Stimulated activated CD4-positive, alpha-beta T cell treated with anti-CD3 and anti-CD28 coated beads, TNF-alpha, amount 100 ng/mL, for 4 hours (primary cell): ENCODE data around the gene ZNF175.

Experiments
- DNase-seq, 3 experiments: peaks; one replicate each; pipeline ENCODE4 v3.0.0-alpha.2; 2020; ENCODE audit warnings: low read depth in 3 of 3

Gene ZNF175

DNA sequence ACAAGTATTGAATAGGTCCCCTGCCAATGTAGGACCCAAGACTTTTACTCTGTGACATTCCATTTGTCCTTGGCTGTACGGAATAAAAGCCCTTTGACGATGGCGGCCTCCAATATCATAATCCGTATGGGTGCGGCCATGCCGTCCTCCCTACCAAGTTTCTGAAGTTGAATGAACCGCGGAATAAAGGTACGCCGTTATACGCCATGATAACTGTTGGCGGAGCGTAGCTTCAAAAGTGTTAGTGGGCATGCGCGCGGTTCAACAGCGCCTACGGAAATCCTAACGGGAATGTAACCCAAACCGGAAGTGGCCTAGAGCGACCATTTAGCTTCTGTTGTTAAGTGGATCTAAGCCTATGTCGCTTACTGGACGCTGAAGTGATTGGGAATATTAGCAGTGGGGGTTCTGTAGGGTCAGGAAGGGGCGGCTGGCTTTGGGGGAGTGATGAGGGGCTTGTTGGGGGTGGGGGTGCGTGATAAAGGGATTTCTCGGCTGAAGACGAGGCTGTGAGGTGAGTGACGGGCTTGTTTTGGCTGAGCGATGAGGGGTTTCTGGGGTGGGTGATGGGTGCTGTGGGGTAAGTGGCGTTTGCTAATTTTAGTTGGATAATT, at the start of gene ZNF175:
ZNF175 (plus strand) TSS at position 322 of the 614 bp plus-strand sequence. CDS start 2,047 bp downstream, outside the sequence.
- DNase-seq: peak; percentile 67 to 80 (median 76)

DNA sequence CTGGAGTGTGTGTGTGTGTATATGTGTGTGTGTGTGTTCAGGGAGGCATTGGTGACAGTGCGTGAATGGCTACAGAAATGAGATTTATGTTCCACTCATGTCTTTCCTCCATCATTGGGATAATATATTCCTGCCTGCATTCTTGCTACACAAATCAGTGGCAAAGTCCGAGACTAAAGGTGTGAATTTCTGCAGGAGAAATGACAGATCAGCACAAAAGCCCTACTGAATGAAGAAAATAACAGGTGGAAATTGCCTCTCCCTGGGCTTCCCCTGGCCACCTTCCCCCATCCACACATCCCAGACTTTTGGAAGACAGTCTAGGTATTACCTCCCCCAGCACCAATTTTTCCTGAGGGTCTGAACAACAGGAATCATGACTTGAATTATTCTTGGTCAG, 49.7 kb upstream of the ZNF175 start:
- DNase-seq: no peak

DNA sequence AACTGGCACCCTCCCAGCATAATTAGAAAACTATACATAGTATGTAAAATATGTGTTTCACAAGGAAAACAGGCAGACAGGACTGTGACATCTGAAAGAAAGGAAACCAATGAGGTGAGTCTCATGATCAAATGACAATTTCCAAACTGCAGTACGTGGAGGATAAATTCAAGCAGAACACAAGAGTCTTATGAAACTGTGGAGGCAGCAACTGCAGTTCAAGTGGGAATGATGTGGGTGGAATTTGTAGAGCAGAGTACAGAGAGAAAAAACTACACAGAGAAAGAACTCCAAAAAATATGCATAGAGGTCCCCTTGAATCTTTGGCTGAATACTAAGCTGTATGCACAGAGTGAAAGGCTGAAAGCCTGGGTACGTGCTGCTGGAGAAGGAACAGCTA, 49.3 kb upstream of the ZNF175 start:
- DNase-seq: no peak

- no peak for DNase-seq
Measured at GRCh38 chr19:51524666-51525264, 46.3 kb upstream of the ZNF175 start.

- DNase-seq: no peak
Measured at GRCh38 chr19:51525651-51526050, 45.4 kb upstream of the ZNF175 start.

- DNase-seq: no peak
Measured at GRCh38 chr19:51529301-51529700, 41.8 kb upstream of the ZNF175 start.

GRCh38 chr19:51530616-51531015, 40.5 kb upstream of the ZNF175 start:
- no peak for DNase-seq

GRCh38 chr19:51531349-51532315, 39.5 kb upstream of the ZNF175 start, which contains the start of gene SIGLEC6:
TSS of gene SIGLEC6 (minus strand) at chr19:51531670. CDS start at chr19:51531648, 22 bp downstream.
- DNase-seq: no peak

GRCh38 chr19:51535535-51535934, 35.5 kb upstream of the ZNF175 start:
- no peak for DNase-seq

DNA sequence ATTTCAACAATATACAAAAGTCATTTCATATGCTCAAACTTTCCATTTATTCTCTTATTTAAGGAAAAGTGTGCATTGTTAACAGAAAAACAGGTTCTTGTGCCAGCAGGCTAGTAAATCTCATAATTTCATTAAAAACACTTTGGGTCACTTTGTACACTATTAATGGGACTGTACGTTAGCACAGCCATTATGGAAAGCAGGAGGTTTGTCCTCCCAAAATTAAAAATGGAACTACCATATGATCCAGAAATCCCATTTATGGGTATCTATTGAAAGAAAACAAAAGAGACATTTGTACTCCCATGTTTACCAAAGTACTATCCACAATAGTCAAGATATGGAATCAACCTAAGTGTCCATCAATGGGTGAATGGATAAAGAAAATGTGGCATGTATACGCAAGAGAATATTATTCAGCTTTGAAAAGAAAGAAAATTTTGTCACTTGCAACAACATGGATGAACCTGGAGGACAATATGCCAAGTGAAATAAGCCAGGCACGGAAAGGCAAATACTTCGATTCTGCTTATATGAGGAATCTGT, 31.2 kb upstream of the ZNF175 start:
- DNase-seq: no peak

DNA sequence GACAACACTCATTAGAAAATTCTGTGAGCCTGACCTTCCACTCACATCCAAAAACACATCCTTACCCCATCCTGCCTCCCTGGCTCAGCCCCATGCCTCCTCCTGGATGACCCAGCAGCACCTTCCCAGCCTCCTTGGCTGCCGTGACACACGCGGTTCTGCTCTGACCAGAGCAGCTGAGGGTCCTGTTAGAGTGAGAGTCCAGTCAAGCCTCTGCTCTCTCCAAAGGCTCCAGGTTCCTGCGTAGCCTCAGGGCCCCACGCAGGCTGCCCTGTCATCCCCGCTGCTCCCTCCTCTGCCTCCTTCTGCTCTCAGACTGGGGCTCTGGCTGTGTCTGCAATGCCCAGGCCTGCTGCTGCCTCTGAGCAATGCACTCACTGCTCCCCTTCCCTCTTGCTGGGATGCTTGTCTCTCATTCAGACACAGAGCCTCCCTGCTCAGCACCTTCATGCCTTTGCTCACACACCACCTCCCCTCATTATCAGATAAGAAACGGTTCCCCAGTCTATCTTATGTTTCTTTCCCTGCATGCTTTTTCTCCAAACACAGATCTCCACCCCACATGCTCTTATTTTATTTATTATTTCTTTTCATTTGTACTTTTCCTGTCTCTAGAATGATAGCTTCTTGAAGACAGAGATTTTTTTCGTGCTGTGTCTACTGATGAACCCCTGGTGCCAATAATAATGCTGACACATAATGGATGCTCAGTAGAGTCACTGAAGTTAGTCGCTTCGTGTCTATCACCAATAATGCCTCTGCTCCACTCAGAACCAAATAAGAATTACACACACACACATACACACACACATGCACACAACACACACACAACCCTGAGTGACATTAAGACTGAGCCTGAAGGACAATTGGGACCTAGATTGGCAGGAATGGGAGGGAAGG, 29.4 kb upstream of the ZNF175 start:
- DNase-seq: no peak

DNA sequence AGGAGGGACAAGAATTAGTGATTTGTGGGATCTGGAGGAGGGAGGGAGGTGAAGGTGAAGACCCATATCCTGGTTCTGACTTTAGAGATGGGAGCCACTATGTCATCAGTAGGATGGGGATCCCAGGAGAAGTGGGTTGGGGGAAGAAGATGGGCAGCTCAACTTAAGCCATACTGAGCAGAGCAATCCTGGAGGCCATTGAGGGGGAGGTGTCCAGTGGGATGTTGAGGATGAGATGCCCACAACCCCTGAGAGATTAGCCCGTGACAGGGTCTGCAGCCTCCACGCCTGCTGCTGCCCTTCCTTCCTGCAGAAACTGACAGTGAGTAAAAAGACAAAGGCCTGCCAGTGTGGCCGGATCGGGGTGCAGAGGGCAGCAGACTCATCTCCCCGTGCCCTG, 28.4 kb upstream of the ZNF175 start:
- DNase-seq: no peak

- no peak for DNase-seq
Measured at GRCh38 chr19:51544038-51544437, 27.0 kb upstream of the ZNF175 start.

GRCh38 chr19:51546107-51546649, 24.9 kb upstream of the ZNF175 start:
- no peak for DNase-seq

DNA sequence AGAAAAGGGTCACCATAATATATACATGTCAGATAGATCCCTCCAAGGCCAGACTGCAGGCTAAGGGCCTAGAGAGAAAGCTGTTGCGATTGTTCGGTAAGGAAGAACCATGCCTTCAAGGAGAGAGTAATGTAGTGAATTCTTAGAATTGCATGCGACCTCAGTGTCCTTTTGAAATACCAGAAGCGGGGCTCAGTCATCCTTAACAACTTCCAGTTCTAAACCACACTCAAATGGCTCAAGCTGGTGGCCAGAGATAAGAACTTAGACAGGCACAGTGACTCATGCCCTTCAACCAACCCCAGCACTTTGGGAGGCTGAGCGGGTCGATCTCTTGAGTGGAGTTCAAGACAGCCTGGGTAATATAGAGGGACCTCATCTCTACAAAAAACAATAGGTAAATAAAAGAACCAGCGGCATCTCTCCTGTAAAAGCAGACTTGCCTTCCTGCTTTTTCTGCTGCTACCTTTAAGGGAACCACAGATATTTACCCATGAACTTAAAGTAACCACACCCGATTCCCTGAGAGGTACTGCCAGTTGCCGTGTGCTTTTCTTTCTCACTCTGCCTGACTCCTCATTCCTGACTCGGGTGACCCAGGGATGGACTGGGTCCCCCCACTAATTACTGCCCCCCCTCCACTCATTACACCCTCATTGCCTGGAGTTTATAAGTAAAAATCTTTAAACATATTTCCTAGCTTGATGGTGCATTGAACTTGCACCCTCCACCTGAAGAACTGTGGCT, 24.3 kb upstream of the ZNF175 start:
- DNase-seq: no peak

- no peak for DNase-seq
Measured at GRCh38 chr19:51547397-51548212, 23.5 kb upstream of the ZNF175 start.

DNA sequence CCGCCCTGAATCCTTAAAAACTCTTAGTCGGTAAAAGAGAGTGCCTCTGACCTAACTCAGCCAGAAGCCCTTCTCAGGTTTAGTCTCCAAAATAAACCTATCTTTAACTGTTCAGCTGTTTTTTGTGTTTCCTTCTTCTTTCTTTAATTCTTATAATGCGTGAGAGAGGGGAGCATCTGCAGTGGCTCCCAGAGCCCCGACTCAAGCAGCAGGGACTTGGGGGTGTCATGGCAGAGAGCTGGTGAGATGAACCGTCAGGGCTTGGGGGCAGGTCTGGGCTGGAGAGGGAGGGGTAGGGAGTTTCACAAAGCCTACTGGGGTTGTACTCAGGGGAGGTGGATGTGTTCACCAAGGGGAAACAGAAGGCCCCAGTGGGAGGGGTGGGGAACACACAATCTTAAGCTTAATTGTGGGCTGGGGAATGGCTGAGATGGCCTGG, 22.9 kb upstream of the ZNF175 start:
- no peak for DNase-seq

GRCh38 chr19:51548891-51549305, 22.2 kb upstream of the ZNF175 start:
- no peak for DNase-seq
